ENCODE measurements around the gene OR4K15. TPM values are rescaled to one million over a fixed set of nuclear protein-coding genes. Genes with fewer than 3 reads are reported as not detected.

Gene OR4K15
- total RNA-seq, 2 experiments from 2014 or later, result not detected

Other genes starting within 250 kb of the OR4K15 start
- gene OR4Q3, start 232.0 kb upstream of the OR4K15 start, total RNA-seq, result not detected
- gene OR4M1, start 202.1 kb upstream of the OR4K15 start, total RNA-seq, result not detected
- gene OR4N2, start 171.8 kb upstream of the OR4K15 start, total RNA-seq, result not detected
- gene OR4K2, start 100.4 kb upstream of the OR4K15 start, total RNA-seq, result not detected
- not detected for gene OR4K5, start 55.0 kb upstream of the OR4K15 start, total RNA-seq
- gene OR4K1, start 44.7 kb upstream of the OR4K15 start, total RNA-seq, result not detected
- not detected for gene OR4Q2, start 26.6 kb downstream of the OR4K15 start, total RNA-seq
- gene OR4K14, start 43.7 kb downstream of the OR4K15 start, total RNA-seq, result not detected
- gene OR4K13, start 60.4 kb downstream of the OR4K15 start, total RNA-seq, result not detected
- not detected for gene OR4L1, start 84.5 kb downstream of the OR4K15 start, total RNA-seq
- not detected for gene OR4K17, start 135.1 kb downstream of the OR4K15 start, total RNA-seq
- not detected for gene OR4N5, start 163.2 kb downstream of the OR4K15 start, total RNA-seq
- gene OR11G2, start 215.3 kb downstream of the OR4K15 start, total RNA-seq, result not detected
- gene OR11H6, start 248.1 kb downstream of the OR4K15 start, total RNA-seq, result not detected